Epithelial cell of proximal tubule (primary cell): ENCODE measurements around the gene ATG9B. TPM values are rescaled to one million over a fixed set of nuclear protein-coding genes. Genes with fewer than 3 reads are reported as not detected.

Experiments
- DNase-seq: peaks from one replicate; pipeline ENCODE4 v3.0.0-alpha.2; 2011; ENCODE audit warnings: low read depth
- H3K4me3 ChIP-seq: 2 replicates; pipeline ENCODE4 v1.5.1; 2011; ENCODE audit warnings: low read depth, mild to moderate bottlenecking, low read length
- CTCF ChIP-seq: conservative IDR thresholded peaks from 2 replicates; pipeline ENCODE4 v1.5.1; 2012; ENCODE audit warnings: low read depth, mild to moderate bottlenecking, low read length
- total RNA-seq: library from RNA; depleted of rRNA; stranded (reverse); fragments of >200 nt; gene quantifications from 2 replicates; pipeline ENCODE4 v1.2.3, GENCODE V29; 2015

ATG9B gene, protein sequence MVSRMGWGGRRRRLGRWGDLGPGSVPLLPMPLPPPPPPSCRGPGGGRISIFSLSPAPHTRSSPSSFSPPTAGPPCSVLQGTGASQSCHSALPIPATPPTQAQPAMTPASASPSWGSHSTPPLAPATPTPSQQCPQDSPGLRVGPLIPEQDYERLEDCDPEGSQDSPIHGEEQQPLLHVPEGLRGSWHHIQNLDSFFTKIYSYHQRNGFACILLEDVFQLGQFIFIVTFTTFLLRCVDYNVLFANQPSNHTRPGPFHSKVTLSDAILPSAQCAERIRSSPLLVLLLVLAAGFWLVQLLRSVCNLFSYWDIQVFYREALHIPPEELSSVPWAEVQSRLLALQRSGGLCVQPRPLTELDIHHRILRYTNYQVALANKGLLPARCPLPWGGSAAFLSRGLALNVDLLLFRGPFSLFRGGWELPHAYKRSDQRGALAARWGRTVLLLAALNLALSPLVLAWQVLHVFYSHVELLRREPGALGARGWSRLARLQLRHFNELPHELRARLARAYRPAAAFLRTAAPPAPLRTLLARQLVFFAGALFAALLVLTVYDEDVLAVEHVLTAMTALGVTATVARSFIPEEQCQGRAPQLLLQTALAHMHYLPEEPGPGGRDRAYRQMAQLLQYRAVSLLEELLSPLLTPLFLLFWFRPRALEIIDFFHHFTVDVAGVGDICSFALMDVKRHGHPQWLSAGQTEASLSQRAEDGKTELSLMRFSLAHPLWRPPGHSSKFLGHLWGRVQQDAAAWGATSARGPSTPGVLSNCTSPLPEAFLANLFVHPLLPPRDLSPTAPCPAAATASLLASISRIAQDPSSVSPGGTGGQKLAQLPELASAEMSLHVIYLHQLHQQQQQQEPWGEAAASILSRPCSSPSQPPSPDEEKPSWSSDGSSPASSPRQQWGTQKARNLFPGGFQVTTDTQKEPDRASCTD
- total RNA-seq: 0.07 and 1.1 TPM in 2 replicates

DNA sequence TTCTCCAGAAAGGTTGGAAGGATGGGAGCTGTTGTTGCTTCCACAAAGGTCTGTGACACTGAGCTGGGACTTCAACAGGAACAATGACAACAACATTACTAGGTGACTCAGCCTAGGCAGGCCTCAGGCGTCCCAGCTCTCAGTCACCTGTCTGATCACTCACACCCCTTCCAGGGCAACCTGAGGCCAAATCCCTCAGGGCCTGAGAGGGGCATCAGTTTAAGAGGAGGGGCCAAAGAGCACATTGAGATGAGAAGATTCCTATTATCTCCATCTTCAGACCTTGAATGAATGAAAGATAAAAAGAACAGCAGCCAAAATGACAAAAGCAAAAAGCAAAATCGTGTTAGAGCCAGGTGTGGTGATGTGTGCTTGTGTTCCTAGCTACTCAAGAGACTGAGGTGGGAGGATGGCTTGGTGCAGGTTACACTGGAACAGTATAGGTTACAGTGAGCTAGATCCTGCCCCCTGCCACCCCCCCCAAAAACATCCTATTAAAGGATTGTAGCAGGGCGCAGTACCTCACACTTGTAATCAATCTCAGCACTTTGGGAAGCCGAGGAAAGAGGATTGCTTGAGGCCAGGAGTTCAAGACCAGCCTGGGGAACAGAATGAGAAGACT is at the start of gene ATG9B:
TSS of gene ATG9B (minus strand) at position 60 of the 622 bp plus-strand sequence. CDS start 71 bp downstream, outside the sequence.
- no peak for DNase-seq
- no peak for TF ChIP-seq CTCF
- no peak within 1 kb of the TSS for H3K4me3 ChIP-seq

- TF ChIP-seq CTCF: no peak
- H3K4me3 ChIP-seq: no peak overlapping the region
- DNase-seq: no peak
These were observed 49.7 kb upstream of the ATG9B start for GRCh38 chr7:151073990-151074389.

- no peak for DNase-seq
- H3K4me3 ChIP-seq: no peak overlapping the region
- no peak for TF ChIP-seq CTCF
These were observed 47.0 kb upstream of the ATG9B start for GRCh38 chr7:151071032-151071866.

DNA sequence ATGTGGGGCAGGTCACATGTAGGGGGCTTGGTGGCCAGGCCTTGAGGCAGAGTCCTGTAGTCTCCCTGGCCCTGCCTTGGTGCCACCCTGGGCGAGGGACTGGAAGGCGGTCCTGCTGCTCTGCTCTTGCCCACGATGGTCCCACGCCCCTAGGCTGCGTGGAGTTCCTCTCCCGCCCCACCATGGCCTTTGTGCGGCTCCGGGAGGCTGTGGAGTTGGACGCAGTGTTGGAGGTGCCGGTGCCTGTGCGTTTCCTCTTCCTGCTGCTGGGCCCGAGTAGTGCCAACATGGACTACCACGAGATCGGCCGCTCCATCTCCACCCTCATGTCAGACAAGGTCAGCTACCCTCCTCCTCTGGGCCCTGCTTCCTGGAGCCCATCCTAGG is 46.3 kb upstream of the ATG9B start:
- TF ChIP-seq CTCF: no peak
- H3K4me3 ChIP-seq: no peak overlapping the region
- DNase-seq: no peak

GRCh38 chr7:151069841-151070573 is 45.7 kb upstream of the ATG9B start:
- no peak overlapping the region for H3K4me3 ChIP-seq
- no peak for DNase-seq
- TF ChIP-seq CTCF: no peak
